Measurements from ENCODE around the gene ACY1.

GRCh38 chr3:51941798-51942602, 41.3 kb upstream of the ACY1 start, which contains the start of the genes PARP3 and RRP9:
- TF ChIP-seq EZH2 (IDR thresholded peaks at IDR 0.05; ENCODE audit: borderline replicate concordance, low read depth, low read length, severe bottlenecking) (no peak), CTCF (IDR thresholded peaks at IDR 0.05; ENCODE audit: extremely low read depth in 1 of 2, insufficient read depth in 1 of 2, low read depth in 1 of 2, low read length in 2 of 2) (peak; percentile 100)

All from endothelial cell of umbilical vein (primary cell).